ENCODE data around the gene JCAD. TPM values are rescaled to one million over a fixed set of nuclear protein-coding genes. Genes with fewer than 3 reads are reported as not detected.
A peak's percentile ranks its signal among the peaks of the same experiment; 100 is the strongest.

The JCAD gene
- total and polyA plus RNA-seq, 7 experiments from 2014 or later: 0.44 to 0.56 TPM; not detected in 5

- Mint-ChIP-seq H3K27ac (no peak overlapping the region), H3K9me3 (peaks cover 0 to under 1% (median 0%) of the 10 kb centered on the region in 11 donors), H3K36me3 (peaks cover 0 to 5% (median 0%) of the 10 kb centered on the region in 5 donors), H3K4me3 (no peak overlapping the region), H3K27me3 (peaks cover 54 to 65% (median 60%) of the 10 kb centered on the region in 5 donors), H3K4me1 (peaks cover 5 to 11% (median 6%) of the 10 kb centered on the region in 7 donors)
- peaks cover 5 to 12% of the 10 kb centered on the region in 2 donors for H3K4me1 ChIP-seq (ENCODE audit: control insufficient read depth in 2 of 2, insufficient read depth in 2 of 2, low read length in 2 of 2)
- H3K36me3 ChIP-seq (ENCODE audit: control insufficient read depth in 2 of 3, insufficient read depth in 3 of 3, low read length in 3 of 3): no peaks in the 10 kb centered on the region
- H3K4me3 ChIP-seq (ENCODE audit: low read length): no peak overlapping the region
- H3K9me3 ChIP-seq (ENCODE audit: control insufficient read depth in 2 of 3, low read length in 3 of 3): no peaks in the 10 kb centered on the region
- H3K27ac ChIP-seq (ENCODE audit: low read depth, low read length): no peak overlapping the region
- POLR2A ChIA-PET: no interaction called here
- ATAC-seq: no peak
- intact Hi-C loops (cut with micrococcal nuclease): loop anchor here in 1 of 2 donors (5.0 kb wide), 1 partner anchor 36 kb away; no protein-coding TSS in a partner anchor
- CTCF ChIA-PET: no interaction called here
- DNase-seq: no peak
- H3K27me3 ChIP-seq (ENCODE audit: control insufficient read depth in 2 of 2, insufficient read depth in 2 of 2, low read length in 2 of 2): peaks cover 5 to 16% of the 10 kb centered on the region in 2 donors
Measured at GRCh38 chr10:30063099-30063498, 3.7 kb upstream of the JCAD start.

GRCh38 chr10:30062582-30062981 is 3.2 kb upstream of the JCAD start:
- Histone ChIP-seq H3K4me1 (ENCODE audit: control insufficient read depth in 2 of 2, insufficient read depth in 2 of 2, low read length in 2 of 2) (peaks cover 5 to 12% of the 10 kb centered on the region in 2 donors), H3K36me3 (ENCODE audit: control insufficient read depth in 2 of 3, insufficient read depth in 3 of 3, low read length in 3 of 3) (no peaks in the 10 kb centered on the region), H3K4me3 (ENCODE audit: low read length) (no peak overlapping the region), H3K27me3 (ENCODE audit: control insufficient read depth in 2 of 2, insufficient read depth in 2 of 2, low read length in 2 of 2) (peaks cover 5 to 21% of the 10 kb centered on the region in 2 donors), H3K9me3 (ENCODE audit: control insufficient read depth in 2 of 3, low read length in 3 of 3) (no peaks in the 10 kb centered on the region), H3K27ac (ENCODE audit: low read depth, low read length) (no peak overlapping the region)
- Mint-ChIP-seq H3K4me3 (no peak overlapping the region), H3K27me3 (peaks cover 59 to 70% (median 65%) of the 10 kb centered on the region in 5 donors), H3K36me3 (peaks cover 0 to 5% (median 0%) of the 10 kb centered on the region in 5 donors), H3K27ac (no peak overlapping the region), H3K9me3 (peaks cover 0 to 5% (median 0%) of the 10 kb centered on the region in 11 donors), H3K4me1 (peaks cover 5 to 11% (median 6%) of the 10 kb centered on the region in 7 donors)
- ChIA-PET POLR2A (no interaction called here), CTCF (no interaction called here)
- no peak for DNase-seq
- ATAC-seq: no peak
- intact Hi-C loops (cut with micrococcal nuclease): loop anchor here in 1 of 2 donors (5.0 kb wide), 1 partner anchor 35 kb away; no protein-coding TSS in a partner anchor

GRCh38 chr10:30062090-30062489 is 2.7 kb upstream of the JCAD start:
- Mint-ChIP-seq H3K36me3 (peaks cover 0 to 5% (median 0%) of the 10 kb centered on the region in 5 donors), H3K27me3 (peaks cover 62 to 75% (median 70%) of the 10 kb centered on the region in 5 donors), H3K27ac (no peak overlapping the region), H3K4me1 (peaks cover 5 to 11% (median 6%) of the 10 kb centered on the region in 7 donors), H3K4me3 (no peak overlapping the region), H3K9me3 (peaks cover 0 to 5% (median 0%) of the 10 kb centered on the region in 11 donors)
- ChIA-PET POLR2A (no interaction called here), CTCF (no interaction called here)
- Histone ChIP-seq H3K9me3 (ENCODE audit: control insufficient read depth in 2 of 3, low read length in 3 of 3) (no peaks in the 10 kb centered on the region), H3K27me3 (ENCODE audit: control insufficient read depth in 2 of 2, insufficient read depth in 2 of 2, low read length in 2 of 2) (peaks cover 5 to 23% of the 10 kb centered on the region in 2 donors), H3K36me3 (ENCODE audit: control insufficient read depth in 2 of 3, insufficient read depth in 3 of 3, low read length in 3 of 3) (no peaks in the 10 kb centered on the region), H3K4me1 (ENCODE audit: control insufficient read depth in 2 of 2, insufficient read depth in 2 of 2, low read length in 2 of 2) (peaks cover 5 to 12% of the 10 kb centered on the region in 2 donors), H3K27ac (ENCODE audit: low read depth, low read length) (no peak overlapping the region), H3K4me3 (ENCODE audit: low read length) (no peak overlapping the region)
- intact Hi-C loops (cut with micrococcal nuclease): loop anchor here in 1 of 2 donors (5.0 kb wide), 1 partner anchor 35 kb away; no protein-coding TSS in a partner anchor
- DNase-seq (no peak), ATAC-seq (no peak)

GRCh38 chr10:30058570-30059132 is 735 bp downstream of the JCAD start:
- no peak overlapping the region for H3K4me3 ChIP-seq (ENCODE audit: low read length)
- H3K27ac ChIP-seq (ENCODE audit: low read depth, low read length): no peak overlapping the region
- intact Hi-C loops (cut with micrococcal nuclease): loop anchor here in 1 of 2 donors (2.0 kb wide), 1 partner anchor 32 kb away; no protein-coding TSS in a partner anchor
- H3K4me1 ChIP-seq (ENCODE audit: control insufficient read depth in 2 of 2, insufficient read depth in 2 of 2, low read length in 2 of 2): peaks cover 5 to 12% of the 10 kb centered on the region in 2 donors
- H3K4me1 Mint-ChIP-seq: peaks cover 5 to 11% (median 6%) of the 10 kb centered on the region in 7 donors
- H3K9me3 Mint-ChIP-seq: peaks cover 0 to 5% (median 0%) of the 10 kb centered on the region in 11 donors
- ChIA-PET POLR2A (no interaction called here), CTCF (no interaction called here)
- H3K36me3 ChIP-seq (ENCODE audit: control insufficient read depth in 2 of 3, insufficient read depth in 3 of 3, low read length in 3 of 3): no peaks in the 10 kb centered on the region
- peaks cover 61 to 85% (median 75%) of the 10 kb centered on the region in 5 donors for H3K27me3 Mint-ChIP-seq
- no peak for DNase-seq
- H3K4me3 Mint-ChIP-seq: peak overlapping the region; percentile 44 to 80 (median 65)
- H3K9me3 ChIP-seq (ENCODE audit: control insufficient read depth in 2 of 3, low read length in 3 of 3): no peaks in the 10 kb centered on the region
- no peak overlapping the region for H3K27ac Mint-ChIP-seq
- H3K27me3 ChIP-seq (ENCODE audit: control insufficient read depth in 2 of 2, insufficient read depth in 2 of 2, low read length in 2 of 2): peaks cover 5 to 23% of the 10 kb centered on the region in 2 donors
- H3K36me3 Mint-ChIP-seq: peaks cover 0 to 5% (median 0%) of the 10 kb centered on the region in 5 donors
- ATAC-seq: peak; percentile 24

- Mint-ChIP-seq H3K27me3 (peaks cover 58 to 79% (median 71%) of the 10 kb centered on the region in 5 donors), H3K27ac (no peak overlapping the region), H3K4me3 (peak overlapping the region; percentile 44 to 80 (median 65)), H3K36me3 (peaks cover 0 to 5% (median 0%) of the 10 kb centered on the region in 5 donors), H3K4me1 (peaks cover 5 to 11% (median 6%) of the 10 kb centered on the region in 7 donors), H3K9me3 (peaks cover 0 to 5% (median 0%) of the 10 kb centered on the region in 11 donors)
- Histone ChIP-seq H3K9me3 (ENCODE audit: control insufficient read depth in 2 of 3, low read length in 3 of 3) (no peaks in the 10 kb centered on the region), H3K27ac (ENCODE audit: low read depth, low read length) (no peak overlapping the region), H3K4me3 (ENCODE audit: low read length) (no peak overlapping the region), H3K27me3 (ENCODE audit: control insufficient read depth in 2 of 2, insufficient read depth in 2 of 2, low read length in 2 of 2) (peaks cover 5 to 25% of the 10 kb centered on the region in 2 donors), H3K4me1 (ENCODE audit: control insufficient read depth in 2 of 2, insufficient read depth in 2 of 2, low read length in 2 of 2) (peaks cover 5 to 12% of the 10 kb centered on the region in 2 donors), H3K36me3 (ENCODE audit: control insufficient read depth in 2 of 3, insufficient read depth in 3 of 3, low read length in 3 of 3) (no peaks in the 10 kb centered on the region)
- DNase-seq (no peak), ATAC-seq (no peak)
- intact Hi-C loops (cut with micrococcal nuclease): loop anchor here (1.0 to 2.0 kb wide), 2 partner anchors 9 to 31 kb away; no protein-coding TSS in a partner anchor
- POLR2A ChIA-PET: interaction anchor here (0.6 kb wide), 1 partner anchor 1765 kb away, joined by 3 read pairs; no protein-coding TSS in a partner anchor
- CTCF ChIA-PET: interaction anchor here (1.2 kb wide), 1 partner anchor 31 kb away, joined by 3 read pairs; no protein-coding TSS in a partner anchor
Measured at GRCh38 chr10:30057894-30058556, 1.4 kb downstream of the JCAD start.

- ATAC-seq (no peak), DNase-seq (no peak)
- Mint-ChIP-seq H3K36me3 (peaks cover 0 to 5% (median 0%) of the 10 kb centered on the region in 5 donors), H3K27ac (no peak overlapping the region), H3K27me3 (peaks cover 57 to 75% (median 71%) of the 10 kb centered on the region in 5 donors), H3K4me1 (peaks cover 5 to 11% (median 6%) of the 10 kb centered on the region in 7 donors), H3K9me3 (peaks cover 0 to 5% (median 0%) of the 10 kb centered on the region in 11 donors), H3K4me3 (peak overlapping the region in 4 of 10 donors; percentile 34 to 78 (median 60))
- POLR2A ChIA-PET: interaction anchor here (0.6 kb wide), 1 partner anchor 1766 kb away, joined by 3 read pairs; no protein-coding TSS in a partner anchor
- intact Hi-C loops (cut with micrococcal nuclease): loop anchor here in 1 of 2 donors (1.0 kb wide), 1 partner anchor 8 kb away; no protein-coding TSS in a partner anchor
- no peaks in the 10 kb centered on the region for H3K36me3 ChIP-seq (ENCODE audit: control insufficient read depth in 2 of 3, insufficient read depth in 3 of 3, low read length in 3 of 3)
- H3K27ac ChIP-seq (ENCODE audit: low read depth, low read length): no peak overlapping the region
- peaks cover 5 to 12% of the 10 kb centered on the region in 2 donors for H3K4me1 ChIP-seq (ENCODE audit: control insufficient read depth in 2 of 2, insufficient read depth in 2 of 2, low read length in 2 of 2)
- no peak overlapping the region for H3K4me3 ChIP-seq (ENCODE audit: low read length)
- CTCF ChIA-PET: interaction anchor here (1.2 kb wide), 1 partner anchor 30 kb away, joined by 3 read pairs; no protein-coding TSS in a partner anchor
- peaks cover 5 to 27% of the 10 kb centered on the region in 2 donors for H3K27me3 ChIP-seq (ENCODE audit: control insufficient read depth in 2 of 2, insufficient read depth in 2 of 2, low read length in 2 of 2)
- no peaks in the 10 kb centered on the region for H3K9me3 ChIP-seq (ENCODE audit: control insufficient read depth in 2 of 3, low read length in 3 of 3)
Measured at GRCh38 chr10:30057421-30057841, 2.0 kb downstream of the JCAD start.
